CD4-positive, alpha-beta memory T cell (primary cell): ENCODE data around the gene ZFYVE28. TPM values are rescaled to one million over a fixed set of nuclear protein-coding genes. Genes with fewer than 3 reads are reported as not detected.

Experiments
- CTCF ChIA-PET: fragments of 350-600 bp; sonication (Branson Sonifier 250); formaldehyde crosslinking; loops from one replicate; lab custom pipeline; 2021; ENCODE audit warnings: inconsistent platforms; ENCODE audit not compliant: partially characterized antibody; lab: Charles Lee
- POLR2A ChIA-PET: fragments of 350-600 bp; sonication (Branson Sonifier 250); formaldehyde crosslinking; loops from one replicate; lab custom pipeline; 2021; ENCODE audit not compliant: partially characterized antibody; lab: Charles Lee
- DNase-seq, 5 donors: peaks; one replicate each; pipeline versions ENCODE4 v3.0.0 to v3.0.0-alpha.2; 2020 to 2022; ENCODE audit warnings: mixed read lengths in 1 of 5
- H3K27ac ChIP-seq: one replicate; pipeline ENCODE4 v1.7.0; 2013; ENCODE audit warnings: low read depth, low read length
- H3K27me3 ChIP-seq: 2 replicates; pipeline ENCODE4 v1.7.0; 2013; ENCODE audit warnings: mild to moderate bottlenecking, low read length, moderate library complexity; ENCODE audit not compliant: insufficient read depth
- H3K36me3 ChIP-seq: 2 replicates; pipeline ENCODE4 v1.7.0; 2013; ENCODE audit warnings: mild to moderate bottlenecking, low read length, moderate library complexity; ENCODE audit not compliant: insufficient read depth
- H3K4me1 ChIP-seq: 2 replicates; pipeline ENCODE4 v1.7.0; 2013; ENCODE audit warnings: mild to moderate bottlenecking, low read length, moderate library complexity; ENCODE audit not compliant: insufficient read depth
- H3K4me3 ChIP-seq, 2 donors: one replicate each; pipeline ENCODE4 v1.7.0; 2013; ENCODE audit warnings: low read length in 2 of 2, mild to moderate bottlenecking in 1 of 2
- H3K9me3 ChIP-seq, 2 donors: one replicate each; pipeline ENCODE4 v1.7.0; 2013; ENCODE audit warnings: low read length in 2 of 2, control low read depth in 1 of 2; ENCODE audit not compliant: control insufficient read depth in 1 of 2
- H3K27ac Mint-ChIP-seq, 7 donors: one replicate each; pipeline ENCODE4 v1.8.0; 2020 to 2021; ENCODE audit warnings: mixed read lengths in 7 of 7, mild to moderate bottlenecking in 6 of 7, inconsistent platforms in 3 of 7, moderate library complexity in 3 of 7
- H3K27me3 Mint-ChIP-seq, 2 donors: one replicate each; pipeline ENCODE4 v1.8.0; 2020 to 2021; ENCODE audit warnings: mixed read lengths in 2 of 2
- H3K36me3 Mint-ChIP-seq, 2 donors: one replicate each; pipeline ENCODE4 v1.8.0; 2020 to 2021; ENCODE audit warnings: mixed read lengths in 2 of 2, inconsistent platforms in 1 of 2, mild to moderate bottlenecking in 1 of 2
- H3K4me1 Mint-ChIP-seq, 4 donors: one replicate each; pipeline ENCODE4 v1.8.0; 2020 to 2021; ENCODE audit warnings: mixed read lengths in 4 of 4, mild to moderate bottlenecking in 1 of 4
- H3K4me3 Mint-ChIP-seq, 8 donors: one replicate each; pipeline ENCODE4 v1.8.0; 2020 to 2021; ENCODE audit warnings: mixed read lengths in 8 of 8, mild to moderate bottlenecking in 7 of 8, moderate library complexity in 6 of 8, inconsistent platforms in 3 of 8
- H3K9me3 Mint-ChIP-seq, 8 donors: one replicate each; pipeline ENCODE4 v1.8.0; 2020 to 2021; ENCODE audit warnings: mixed read lengths in 8 of 8, mild to moderate bottlenecking in 5 of 8, inconsistent platforms in 3 of 8, moderate library complexity in 1 of 8
- intact Hi-C: fragments of 100-400 bp; cut with micrococcal nuclease; formaldehyde crosslinking; loops from one replicate; pipeline ENCODE4 v1.15.1; 2023
- polyA plus RNA-seq, 2 donors: library from polyadenylated mRNA; unstranded; fragments of 300-500 nt; fragmentation: Illumina TruSeq; gene quantifications; one replicate each; pipeline ENCODE4 v1.2.3, GENCODE V29; 2021
- total RNA-seq, 2 experiments: library from RNA; stranded (reverse); gene quantifications; one replicate each; pipeline ENCODE4 v1.2.3, GENCODE V29; 2021

The ZFYVE28 gene
- total and polyA plus RNA-seq, 4 experiments from 2014 or later, result 13.1 to 31.8 (median 23.8) TPM

DNA sequence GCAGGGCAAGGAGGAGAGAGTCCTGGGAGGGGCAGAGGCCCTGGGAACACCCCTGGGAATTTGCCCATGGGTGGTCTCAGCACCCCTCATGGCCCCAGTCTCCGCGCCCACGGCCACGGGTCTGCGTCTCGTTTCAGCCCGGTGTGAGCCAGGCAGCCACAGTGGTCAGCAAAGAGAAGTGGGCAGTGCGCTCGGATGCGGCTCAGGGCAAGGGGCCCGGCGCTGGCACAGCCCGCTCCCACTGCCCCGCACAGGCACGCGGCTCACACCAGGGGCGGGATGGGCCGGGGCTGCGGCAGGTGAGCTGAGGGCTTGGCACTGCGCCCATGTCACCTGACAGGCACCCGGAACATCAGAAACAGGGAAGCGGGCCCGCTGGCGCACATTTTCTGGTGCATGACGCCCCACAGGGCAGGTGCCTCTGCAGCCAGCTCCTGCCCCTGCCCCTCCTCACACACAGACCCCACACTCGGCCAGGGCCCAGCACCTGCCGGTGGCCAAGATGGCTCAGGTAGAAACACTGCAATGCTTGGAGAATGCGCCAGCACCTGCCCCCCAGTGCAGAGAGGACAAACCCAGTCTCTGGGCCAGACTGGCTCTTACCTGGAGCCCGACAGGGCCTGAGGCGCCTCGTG, 114.6 kb downstream of the ZFYVE28 start:
- intact Hi-C loops, result no loop called here
- H3K36me3 Mint-ChIP-seq, result peaks cover 24 to 33% of the 10 kb centered on the region in 2 donors
- peaks cover 0 to 5% (median under 1%) of the 10 kb centered on the region in 4 donors for H3K4me1 Mint-ChIP-seq
- Histone ChIP-seq H3K9me3 (no peaks in the 10 kb centered on the region), H3K36me3 (peaks cover 6% of the 10 kb centered on the region), H3K27ac (no peak overlapping the region), H3K4me3 (no peak overlapping the region), H3K27me3 (no peaks in the 10 kb centered on the region), H3K4me1 (no peaks in the 10 kb centered on the region)
- no peak for DNase-seq
- POLR2A ChIA-PET, result no interaction called here
- H3K27me3 Mint-ChIP-seq, result no peaks in the 10 kb centered on the region
- CTCF ChIA-PET, result no interaction called here
- peaks cover 0 to 9% (median 6%) of the 10 kb centered on the region in 8 donors for H3K9me3 Mint-ChIP-seq
- peak overlapping the region in 1 of 7 donors; percentile 36 for H3K27ac Mint-ChIP-seq
- H3K4me3 Mint-ChIP-seq, result no peak overlapping the region

DNA sequence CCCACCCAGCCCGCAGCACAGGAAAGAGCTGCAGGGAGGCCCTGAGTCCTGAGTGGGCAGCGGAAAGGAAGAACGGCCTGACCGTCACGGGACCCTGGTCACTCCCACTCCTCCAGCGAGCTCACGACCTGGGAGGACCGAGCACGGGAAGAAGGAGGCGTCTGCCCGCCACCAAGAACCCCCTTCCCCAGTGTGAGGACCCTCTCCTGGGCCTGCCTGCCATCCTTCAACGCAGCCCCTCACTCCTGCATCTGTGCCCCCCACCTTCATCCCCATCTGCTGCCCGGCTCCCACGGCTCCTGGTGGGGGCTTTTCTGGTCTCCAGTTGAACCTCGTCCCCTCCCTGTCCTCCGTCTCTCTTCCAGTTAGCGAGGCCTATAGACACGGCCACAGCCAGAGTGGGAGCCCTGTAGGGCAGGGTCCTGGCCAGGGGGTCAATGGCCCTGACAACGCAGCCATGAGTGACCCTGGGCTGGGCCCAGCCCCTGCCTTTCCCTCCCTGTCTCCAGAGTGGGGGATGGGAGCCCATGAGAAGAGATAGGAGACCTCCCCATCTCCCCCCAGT, 115.2 kb downstream of the ZFYVE28 start:
- intact Hi-C loops, result no loop called here
- H3K9me3 ChIP-seq, result no peaks in the 10 kb centered on the region
- no peak overlapping the region for H3K4me3 Mint-ChIP-seq
- no peaks in the 10 kb centered on the region for H3K27me3 ChIP-seq
- ChIA-PET POLR2A (no interaction called here), CTCF (interaction anchor here (1.7 kb wide), 1 partner anchor 83 kb away, joined by 4 read pairs; no protein-coding TSS in a partner anchor)
- H3K27ac Mint-ChIP-seq, result peak overlapping the region in 2 of 7 donors; percentile 13 to 63
- H3K36me3 Mint-ChIP-seq, result peaks cover 23 to 33% of the 10 kb centered on the region in 2 donors
- DNase-seq, result no peak
- H3K9me3 Mint-ChIP-seq, result peaks cover 0 to 9% (median 6%) of the 10 kb centered on the region in 8 donors
- H3K27ac ChIP-seq, result no peak overlapping the region
- no peak overlapping the region for H3K4me3 ChIP-seq
- H3K4me1 ChIP-seq, result no peaks in the 10 kb centered on the region
- no peaks in the 10 kb centered on the region for H3K27me3 Mint-ChIP-seq
- peaks cover 6% of the 10 kb centered on the region for H3K36me3 ChIP-seq
- peaks cover 0 to 5% (median under 1%) of the 10 kb centered on the region in 4 donors for H3K4me1 Mint-ChIP-seq

DNA sequence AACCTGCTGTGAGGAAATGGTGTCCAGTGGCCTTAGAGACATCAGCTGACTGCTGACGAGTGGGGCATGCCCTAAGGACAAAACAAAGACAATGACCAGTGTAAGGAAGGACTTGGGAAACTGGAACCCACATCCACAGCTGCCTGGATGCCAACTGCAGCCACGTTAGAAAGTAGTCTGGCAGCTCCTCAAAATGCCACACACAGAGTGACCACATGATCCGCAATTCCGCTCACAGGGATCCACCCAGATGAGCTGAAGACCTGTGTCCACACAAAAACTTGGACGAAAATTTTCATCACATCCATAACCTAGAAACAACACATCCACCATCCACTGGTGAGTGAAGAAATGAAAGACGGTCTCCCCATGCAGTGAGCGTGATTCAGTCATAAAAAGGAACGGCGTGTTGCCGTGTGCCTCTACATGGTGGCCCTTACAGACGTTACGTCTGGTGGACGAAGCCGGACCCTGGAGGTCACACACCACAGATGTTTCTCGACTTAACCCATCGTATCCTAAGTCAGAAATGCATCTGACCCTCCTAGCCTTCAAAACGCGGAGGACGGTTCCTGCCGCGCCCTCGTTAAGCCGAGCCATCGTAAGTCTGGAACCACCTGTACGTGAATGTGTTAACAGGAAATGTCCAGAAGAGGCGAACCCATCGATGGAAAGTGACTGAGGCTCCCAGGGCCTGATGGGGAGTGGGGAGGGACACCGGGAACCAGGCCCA, 115.9 kb downstream of the ZFYVE28 start:
- Mint-ChIP-seq H3K4me1 (peaks cover 4 to 12% (median 5%) of the 10 kb centered on the region in 4 donors), H3K36me3 (peaks cover 23 to 27% of the 10 kb centered on the region in 2 donors), H3K9me3 (peaks cover 0 to 7% (median 3%) of the 10 kb centered on the region in 8 donors), H3K27me3 (no peaks in the 10 kb centered on the region), H3K27ac (peak overlapping the region in 2 of 7 donors; percentile 30 to 67), H3K4me3 (no peak overlapping the region)
- no peak for DNase-seq
- no peak overlapping the region for H3K4me3 ChIP-seq
- ChIA-PET POLR2A (no interaction called here), CTCF (interaction anchor here (1.7 kb wide), 1 partner anchor 82 kb away, joined by 4 read pairs; no protein-coding TSS in a partner anchor)
- intact Hi-C loops, result no loop called here
- peaks cover 6% of the 10 kb centered on the region for H3K36me3 ChIP-seq
- H3K4me1 ChIP-seq, result no peaks in the 10 kb centered on the region
- H3K27me3 ChIP-seq, result no peaks in the 10 kb centered on the region
- H3K9me3 ChIP-seq, result no peaks in the 10 kb centered on the region
- no peak overlapping the region for H3K27ac ChIP-seq

DNA sequence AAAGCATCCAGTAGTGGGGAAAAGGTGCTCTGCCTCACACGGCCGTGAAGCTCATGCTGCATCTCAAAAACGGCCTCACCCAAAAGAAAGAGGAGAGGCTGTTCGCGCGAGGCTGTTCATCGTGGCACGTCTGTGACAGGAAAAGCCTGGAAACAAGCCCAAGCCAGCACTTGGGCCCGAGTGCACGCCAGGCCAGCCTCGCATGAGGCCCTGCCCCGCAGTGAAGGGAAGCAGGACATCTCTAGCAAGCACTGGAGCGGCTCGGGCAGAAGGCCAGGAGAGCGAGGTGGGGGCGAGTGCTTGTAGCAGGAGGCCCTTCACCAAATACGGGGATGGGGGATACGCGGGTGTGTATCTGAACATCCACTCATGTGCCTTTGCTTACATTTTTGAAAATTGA, 116.6 kb downstream of the ZFYVE28 start:
- no peak overlapping the region for H3K27ac ChIP-seq
- DNase-seq, result no peak
- ChIA-PET CTCF (interaction anchor here (1.7 kb wide), 1 partner anchor 82 kb away, joined by 4 read pairs; no protein-coding TSS in a partner anchor), POLR2A (no interaction called here)
- peaks cover 6% of the 10 kb centered on the region for H3K36me3 ChIP-seq
- no peaks in the 10 kb centered on the region for H3K9me3 ChIP-seq
- H3K4me1 ChIP-seq, result no peaks in the 10 kb centered on the region
- H3K4me3 Mint-ChIP-seq, result no peak overlapping the region
- H3K4me1 Mint-ChIP-seq, result peaks cover 6 to 15% (median 7%) of the 10 kb centered on the region in 4 donors
- intact Hi-C loops, result no loop called here
- peaks cover 0 to 8% (median 1%) of the 10 kb centered on the region in 8 donors for H3K9me3 Mint-ChIP-seq
- H3K36me3 Mint-ChIP-seq, result peaks cover 22 to 25% of the 10 kb centered on the region in 2 donors
- no peaks in the 10 kb centered on the region for H3K27me3 Mint-ChIP-seq
- H3K4me3 ChIP-seq, result no peak overlapping the region
- H3K27ac Mint-ChIP-seq, result peak overlapping the region in 1 of 7 donors; percentile 32
- no peaks in the 10 kb centered on the region for H3K27me3 ChIP-seq

DNA sequence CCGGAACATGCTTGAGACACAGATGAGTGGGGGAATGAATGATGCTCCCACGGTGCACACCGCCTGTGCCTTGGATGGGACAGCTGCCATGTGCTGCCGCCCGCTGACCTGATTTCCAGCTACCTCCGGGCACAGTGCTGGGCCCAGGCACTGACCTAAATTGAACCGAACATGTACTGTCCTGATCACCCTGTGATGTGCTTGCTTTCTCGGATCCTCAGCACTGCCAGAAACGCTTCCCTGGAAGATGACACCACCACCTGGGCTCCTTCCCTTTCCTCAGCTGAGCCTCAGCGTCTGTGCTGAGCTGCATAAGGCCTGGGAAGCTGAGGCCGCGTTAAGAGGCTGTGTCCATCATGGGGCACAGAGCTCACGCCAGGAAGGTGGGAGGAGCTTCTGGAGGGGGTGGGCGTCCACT, 117.2 kb downstream of the ZFYVE28 start:
- Mint-ChIP-seq H3K27me3 (no peaks in the 10 kb centered on the region), H3K27ac (peak overlapping the region in 2 of 7 donors; percentile 12 to 19), H3K36me3 (peaks cover 20 to 22% of the 10 kb centered on the region in 2 donors), H3K4me3 (no peak overlapping the region), H3K4me1 (peaks cover 6 to 15% (median 7%) of the 10 kb centered on the region in 4 donors), H3K9me3 (peaks cover 0 to 8% (median 0%) of the 10 kb centered on the region in 8 donors)
- ChIA-PET CTCF (no interaction called here), POLR2A (no interaction called here)
- H3K9me3 ChIP-seq, result no peaks in the 10 kb centered on the region
- H3K4me1 ChIP-seq, result no peaks in the 10 kb centered on the region
- DNase-seq, result no peak
- no peak overlapping the region for H3K4me3 ChIP-seq
- intact Hi-C loops, result no loop called here
- H3K27ac ChIP-seq, result no peak overlapping the region
- peaks cover 6% of the 10 kb centered on the region for H3K36me3 ChIP-seq
- no peaks in the 10 kb centered on the region for H3K27me3 ChIP-seq

DNA sequence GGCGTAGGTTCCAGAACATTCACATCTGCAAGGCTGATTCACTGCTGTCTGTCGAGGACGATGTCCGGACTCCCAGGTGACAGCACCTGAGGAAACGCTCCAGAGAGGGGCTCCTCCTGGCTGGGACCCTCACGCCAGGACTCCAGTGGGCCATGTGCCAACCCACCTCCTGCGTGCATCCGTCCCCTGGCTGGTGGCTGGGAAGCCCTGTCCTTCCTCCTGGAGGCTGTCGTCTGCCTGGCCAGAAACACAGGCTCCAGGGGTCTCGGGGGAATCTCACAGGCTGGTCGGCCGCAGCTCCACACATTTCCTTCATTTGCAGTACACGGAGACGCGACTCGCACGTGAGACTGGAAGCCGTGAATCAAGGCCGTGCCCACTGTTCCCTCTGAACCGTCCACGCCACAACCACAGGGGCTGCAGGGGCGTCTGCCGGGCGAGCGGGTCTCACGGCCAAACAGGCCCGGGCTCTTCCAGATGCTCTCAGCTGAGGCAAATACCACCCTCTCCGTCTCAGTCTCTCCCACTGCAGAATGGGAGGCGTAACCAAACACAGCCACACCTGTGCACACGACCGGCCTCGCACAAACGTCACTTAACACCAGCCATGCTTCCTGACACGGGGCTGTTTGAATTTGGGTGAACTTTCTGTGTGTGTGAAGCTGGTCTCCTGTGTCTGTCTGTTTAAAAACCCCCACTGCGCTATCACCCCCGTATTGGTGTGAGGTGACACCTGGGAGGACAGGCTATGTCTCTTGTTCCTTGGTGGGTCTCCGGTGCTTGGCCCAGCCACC, 117.8 kb downstream of the ZFYVE28 start:
- no peaks in the 10 kb centered on the region for H3K27me3 ChIP-seq
- H3K36me3 ChIP-seq, result peaks cover 2% of the 10 kb centered on the region
- no peak overlapping the region for H3K4me3 ChIP-seq
- Mint-ChIP-seq H3K27ac (peak overlapping the region in 2 of 7 donors; percentile 4 to 72), H3K4me3 (no peak overlapping the region), H3K9me3 (peaks cover 0 to 8% (median 0%) of the 10 kb centered on the region in 8 donors), H3K4me1 (peaks cover 7 to 18% (median 11%) of the 10 kb centered on the region in 4 donors), H3K27me3 (no peaks in the 10 kb centered on the region), H3K36me3 (peaks cover 18 to 20% of the 10 kb centered on the region in 2 donors)
- no peaks in the 10 kb centered on the region for H3K4me1 ChIP-seq
- intact Hi-C loops, result no loop called here
- CTCF ChIA-PET, result no interaction called here
- no peaks in the 10 kb centered on the region for H3K9me3 ChIP-seq
- POLR2A ChIA-PET, result no interaction called here
- DNase-seq, result no peak
- no peak overlapping the region for H3K27ac ChIP-seq
